ENCODE measurements around the gene ENGASE. TPM values are rescaled to one million over a fixed set of nuclear protein-coding genes. Genes with fewer than 3 reads are reported as not detected.

Gene ENGASE
- total RNA-seq, 1 experiment from 2014 or later = 4.3 TPM

- DNase-seq (ENCODE audit: low spot score) = no peak
Measured at GRCh38 chr17:79039171-79039570, 35.5 kb upstream of the ENGASE start.

DNA sequence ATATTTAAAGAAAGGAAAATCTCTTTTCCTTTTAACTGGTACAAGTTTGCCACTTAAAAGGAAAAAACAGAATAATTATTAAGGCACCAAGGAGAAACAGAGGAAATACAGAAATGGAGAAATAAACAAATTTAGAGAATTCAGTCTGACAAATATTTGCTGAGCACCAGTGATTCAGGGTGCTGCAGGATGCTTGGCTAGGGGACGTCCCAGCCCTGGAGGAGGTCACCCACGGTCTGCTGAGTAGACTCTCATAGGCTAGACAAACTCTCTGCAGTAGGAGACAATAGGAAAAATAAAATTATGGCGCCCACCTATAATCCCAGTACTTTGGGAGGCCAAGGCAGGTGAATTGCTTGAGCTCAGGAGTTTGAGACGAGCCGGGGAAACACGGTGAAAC is 34.7 kb upstream of the ENGASE start:
- no peak for DNase-seq (ENCODE audit: low spot score)

DNA sequence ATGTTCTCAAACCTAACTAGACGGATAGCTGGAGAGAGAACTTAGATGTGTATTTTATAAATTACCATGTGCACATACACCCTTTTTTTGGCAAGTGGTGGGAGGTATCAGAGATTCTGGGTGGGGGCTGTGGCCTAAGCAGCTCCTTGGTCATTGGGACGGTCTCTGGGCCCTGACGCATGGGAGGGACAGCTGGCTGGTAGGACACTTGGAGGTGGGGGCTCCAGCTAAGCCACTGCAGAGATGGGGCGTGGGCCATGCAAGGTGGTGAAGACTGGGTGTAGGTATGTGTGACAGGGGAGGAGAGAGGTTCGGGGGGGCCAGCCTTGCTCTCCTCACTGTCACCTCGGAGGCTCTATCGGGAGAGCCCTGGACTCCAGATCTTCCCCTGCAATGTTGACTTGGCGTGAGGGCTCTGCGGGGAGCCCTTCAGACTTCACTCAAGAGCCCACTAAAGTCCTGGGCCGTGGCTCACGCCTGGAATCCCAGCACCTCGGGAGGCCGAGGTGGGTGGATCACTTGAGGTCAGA is 33.5 kb upstream of the ENGASE start:
- DNase-seq (ENCODE audit: low spot score) = no peak

- DNase-seq (ENCODE audit: low spot score) = no peak
Measured at GRCh38 chr17:79041723-79042420, 32.8 kb upstream of the ENGASE start.

DNA sequence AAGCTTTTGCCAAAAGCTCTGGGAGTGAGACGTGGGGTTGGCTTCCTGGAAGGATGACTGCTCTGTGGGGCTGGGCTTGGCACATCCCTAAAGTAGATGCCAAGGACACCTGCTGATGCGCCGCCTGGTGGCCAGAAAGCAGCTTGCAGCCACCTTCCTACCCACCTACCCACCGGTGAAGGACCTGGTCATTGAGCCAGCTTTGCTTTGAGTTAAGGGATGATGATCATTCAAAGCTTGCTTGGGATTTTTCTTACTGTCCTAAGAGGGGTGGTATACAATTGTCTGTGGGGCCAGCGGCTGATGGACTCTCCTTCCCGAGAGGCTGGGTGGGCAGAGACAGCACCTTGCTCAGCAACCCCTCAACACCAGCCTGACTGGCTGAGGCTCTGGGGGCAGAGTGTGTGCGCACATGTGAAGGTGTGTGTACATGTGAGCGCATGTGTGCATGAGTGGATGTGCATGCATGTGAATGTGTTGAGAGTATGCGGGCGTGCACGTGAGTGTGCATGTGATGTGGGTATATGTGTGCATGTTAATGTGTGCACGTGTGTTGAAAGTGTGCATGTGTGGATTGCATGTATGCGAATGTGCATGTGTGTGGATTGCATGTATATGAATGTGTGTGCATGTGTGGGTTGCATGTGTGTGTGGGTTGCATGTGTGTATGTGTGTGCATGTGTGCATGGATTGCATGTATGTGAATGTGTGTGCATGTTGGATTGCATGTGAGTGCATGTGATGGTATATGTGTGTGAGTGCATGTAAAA is 32.0 kb upstream of the ENGASE start:
- DNase-seq (ENCODE audit: low spot score) = peak; percentile 71

DNA sequence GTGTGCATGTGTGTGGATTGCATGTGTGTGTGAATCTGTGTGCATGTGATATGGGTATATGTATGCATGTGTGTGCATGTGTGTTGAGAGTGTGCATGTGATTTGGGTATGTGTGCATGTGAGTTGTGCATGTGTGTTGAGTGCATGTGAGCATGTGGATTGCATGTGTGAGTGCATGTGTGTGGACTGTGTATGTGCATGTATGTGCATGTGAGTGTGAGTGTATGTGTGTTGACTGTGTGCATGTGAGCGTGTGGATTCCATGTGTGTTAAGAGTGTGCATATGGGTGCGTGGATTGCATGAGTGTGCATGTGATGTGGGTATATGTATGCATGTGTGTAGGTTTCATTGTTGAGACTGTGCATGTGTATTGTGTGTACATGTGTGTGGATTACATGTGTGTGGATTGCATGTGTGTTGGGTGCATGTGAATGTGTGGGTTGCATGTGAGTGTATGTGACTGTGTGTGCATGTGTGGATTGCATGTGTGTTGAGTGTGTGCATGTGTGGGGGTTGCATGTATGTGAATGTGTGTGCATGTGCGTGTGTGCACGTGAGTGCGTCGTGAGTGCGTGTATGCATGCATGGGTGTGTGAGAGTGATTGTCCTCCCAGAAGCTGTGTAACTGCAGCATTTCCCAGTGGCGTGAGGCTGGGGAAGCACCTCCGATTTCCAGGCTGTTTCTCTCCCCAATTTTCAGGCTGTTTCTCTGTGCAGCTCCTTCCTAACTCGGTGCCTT is 31.3 kb upstream of the ENGASE start:
- DNase-seq (ENCODE audit: low spot score) = no peak

DNA sequence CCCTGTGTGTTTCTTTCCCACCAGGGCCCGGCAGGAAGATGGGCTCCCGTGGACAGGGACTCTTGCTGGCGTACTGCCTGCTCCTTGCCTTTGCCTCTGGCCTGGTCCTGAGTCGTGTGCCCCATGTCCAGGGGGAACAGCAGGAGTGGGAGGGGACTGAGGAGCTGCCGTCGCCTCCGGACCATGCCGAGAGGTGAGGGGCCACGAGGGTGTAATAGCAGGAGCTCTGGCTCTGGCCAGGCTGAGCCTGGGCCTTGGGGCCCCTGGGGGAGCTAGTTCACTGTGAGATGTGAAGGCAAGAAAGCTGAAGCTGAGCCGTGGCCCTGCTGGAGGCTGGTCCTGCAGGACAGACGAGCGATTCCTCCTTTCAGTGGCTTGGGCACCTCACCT is 30.7 kb upstream of the ENGASE start:
- no peak for DNase-seq (ENCODE audit: low spot score)

DNA sequence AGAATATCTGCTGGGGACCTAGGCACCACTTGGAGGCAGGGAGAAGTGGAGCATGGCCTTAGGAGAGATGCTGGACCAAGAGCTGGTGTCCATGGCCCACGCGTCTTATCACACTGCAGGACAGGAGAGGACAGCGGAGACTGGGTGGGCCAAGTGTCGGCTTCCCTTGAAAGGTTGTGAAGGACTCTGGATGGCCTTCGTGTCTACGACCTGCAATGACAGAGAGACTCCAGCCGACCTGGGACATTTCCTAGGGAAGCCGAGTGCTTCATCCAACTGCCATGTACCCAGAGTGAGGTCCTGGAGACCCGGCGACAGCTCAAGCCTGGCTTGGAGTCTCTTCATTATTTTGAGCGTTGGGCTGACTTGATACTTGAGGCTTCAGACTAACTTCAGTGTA is 30.2 kb upstream of the ENGASE start:
- no peak for DNase-seq (ENCODE audit: low spot score)

GRCh38 chr17:79045001-79045729 is 29.5 kb upstream of the ENGASE start:
- no peak for DNase-seq (ENCODE audit: low spot score)

GRCh38 chr17:79045842-79046196 is 28.8 kb upstream of the ENGASE start:
- DNase-seq (ENCODE audit: low spot score) = peak; percentile 63

DNA sequence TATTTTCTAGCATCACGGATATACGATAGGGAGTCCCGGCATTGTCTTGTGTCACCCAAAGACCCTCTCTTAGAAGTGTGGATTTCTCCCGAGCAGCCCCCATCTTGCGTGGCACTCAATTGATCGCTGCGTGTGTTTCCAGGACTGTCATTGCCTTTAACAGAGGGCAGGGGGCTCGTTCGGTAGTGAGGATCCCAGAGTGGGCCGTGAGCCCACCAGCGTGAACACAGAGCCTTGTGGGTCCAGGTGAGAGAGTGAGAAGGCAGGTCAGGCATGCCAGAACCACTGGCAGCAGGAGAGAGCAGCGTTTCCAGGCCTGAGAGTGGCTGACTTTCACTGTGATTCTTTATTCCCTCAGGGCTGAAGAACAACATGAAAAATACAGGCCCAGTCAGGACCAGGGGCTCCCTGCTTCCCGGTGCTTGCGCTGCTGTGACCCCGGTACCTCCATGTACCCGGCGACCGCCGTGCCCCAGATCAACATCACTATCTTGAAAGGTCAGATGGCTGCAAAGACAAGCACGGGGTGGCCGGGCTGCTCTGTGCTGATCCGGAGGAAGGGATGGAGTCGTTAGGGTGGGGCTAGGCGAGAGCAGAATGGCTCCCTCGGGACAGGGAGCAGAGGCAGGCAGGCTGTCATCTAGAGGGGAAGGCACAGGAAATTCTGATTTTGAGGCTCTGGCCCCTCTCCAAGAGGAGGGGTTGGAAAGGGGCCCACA is 28.3 kb upstream of the ENGASE start:
- DNase-seq (ENCODE audit: low spot score) = no peak

DNA sequence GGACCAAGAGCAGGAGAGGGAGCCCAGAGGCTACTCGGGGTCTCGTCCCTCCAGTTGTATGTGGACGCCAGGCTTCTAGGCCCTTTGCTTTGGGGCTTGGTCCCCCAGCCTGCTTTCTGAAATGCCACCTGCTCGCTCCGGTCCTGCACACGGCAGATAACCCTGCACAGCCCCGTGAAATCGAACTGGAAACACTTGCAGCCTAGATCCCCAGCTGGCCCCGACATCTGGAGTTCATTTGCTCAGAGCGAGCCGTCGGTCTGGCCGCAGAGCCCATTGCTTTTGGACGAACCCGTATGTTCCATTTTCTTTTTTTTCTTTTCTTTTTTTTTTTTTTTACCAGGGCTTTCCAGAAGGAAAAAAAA is 27.7 kb upstream of the ENGASE start:
- DNase-seq (ENCODE audit: low spot score) = no peak

- no peak for DNase-seq (ENCODE audit: low spot score)
Measured at GRCh38 chr17:79047291-79047920, 27.2 kb upstream of the ENGASE start.

- DNase-seq (ENCODE audit: low spot score) = no peak
Measured at GRCh38 chr17:79047923-79048825, 26.4 kb upstream of the ENGASE start.

GRCh38 chr17:79048826-79049755 is 25.5 kb upstream of the ENGASE start:
- no peak for DNase-seq (ENCODE audit: low spot score)

GRCh38 chr17:79049821-79050220 is 24.8 kb upstream of the ENGASE start:
- DNase-seq (ENCODE audit: low spot score) = no peak

DNA sequence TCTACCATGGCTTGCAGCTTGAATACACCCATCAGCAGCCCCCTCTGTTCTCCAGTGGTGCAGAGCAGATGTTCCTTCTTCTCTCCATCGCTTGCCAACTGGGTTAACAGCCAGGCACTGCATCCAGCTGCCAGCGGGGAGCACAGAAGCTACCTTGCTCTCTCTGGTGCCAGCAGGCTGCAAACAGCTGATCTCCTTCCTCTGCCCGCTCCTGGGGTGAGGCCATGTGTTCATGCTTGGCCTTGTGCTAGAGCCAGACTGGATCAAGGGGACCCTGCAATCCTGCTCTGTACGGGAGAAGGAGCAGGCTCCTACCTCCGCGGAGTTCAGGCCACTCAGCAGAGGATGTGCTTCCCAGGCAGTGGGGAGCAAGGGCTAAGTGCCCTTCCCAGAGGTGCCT is 24.1 kb upstream of the ENGASE start:
- DNase-seq (ENCODE audit: low spot score) = no peak

GRCh38 chr17:79051306-79051705 is 23.3 kb upstream of the ENGASE start:
- no peak for DNase-seq (ENCODE audit: low spot score)

GRCh38 chr17:79052131-79052530 is 22.5 kb upstream of the ENGASE start:
- DNase-seq (ENCODE audit: low spot score) = no peak
